ENCODE data around the gene ANKRD52.
"Not testable (repeated sequence)": the region's sequence is repeated elsewhere in the genome, so short reads cannot be mapped to it uniquely, and the experiment has no call there.

The ANKRD52 gene

DNA sequence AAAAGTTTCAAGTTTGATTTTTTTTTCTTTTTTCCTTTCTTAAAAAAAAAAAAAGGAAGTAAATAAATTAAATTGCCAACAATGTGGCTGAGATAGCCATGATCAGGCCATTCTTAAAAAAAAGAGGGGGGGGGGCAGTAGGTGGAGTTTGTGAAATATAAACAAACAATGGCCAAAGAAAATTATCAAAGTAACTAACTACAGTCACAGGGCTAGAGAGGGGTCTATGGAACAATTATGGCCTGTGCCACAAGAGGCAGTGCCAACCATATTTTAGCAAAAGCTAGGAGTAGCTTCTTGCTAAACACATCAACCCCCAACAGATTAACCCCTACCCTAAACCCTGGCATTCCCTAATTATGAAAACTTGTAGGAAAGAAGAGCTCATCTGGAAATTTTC, 52.7 kb downstream of the ANKRD52 start:
- DNase-seq: no peak

DNA sequence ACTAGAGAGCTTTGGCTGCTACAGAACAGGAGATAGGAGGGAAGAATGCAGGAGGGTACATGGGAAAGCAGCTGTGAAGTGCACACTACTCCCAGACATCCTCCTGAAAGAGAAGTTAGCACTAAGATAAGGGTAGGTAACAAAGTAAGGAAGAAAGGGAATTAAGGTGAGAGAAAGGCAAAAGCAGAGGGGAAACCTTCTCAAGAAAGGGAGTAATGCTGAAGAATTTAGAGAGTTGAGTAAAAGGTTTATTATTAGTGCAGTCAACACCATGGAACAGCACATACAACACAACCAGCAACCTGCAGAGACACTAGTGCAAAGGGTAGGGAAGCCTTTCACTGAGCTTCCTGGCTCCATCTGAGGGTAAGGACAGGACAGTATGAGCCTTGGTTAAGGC, 53.9 kb downstream of the ANKRD52 start:
- no peak for DNase-seq

DNA sequence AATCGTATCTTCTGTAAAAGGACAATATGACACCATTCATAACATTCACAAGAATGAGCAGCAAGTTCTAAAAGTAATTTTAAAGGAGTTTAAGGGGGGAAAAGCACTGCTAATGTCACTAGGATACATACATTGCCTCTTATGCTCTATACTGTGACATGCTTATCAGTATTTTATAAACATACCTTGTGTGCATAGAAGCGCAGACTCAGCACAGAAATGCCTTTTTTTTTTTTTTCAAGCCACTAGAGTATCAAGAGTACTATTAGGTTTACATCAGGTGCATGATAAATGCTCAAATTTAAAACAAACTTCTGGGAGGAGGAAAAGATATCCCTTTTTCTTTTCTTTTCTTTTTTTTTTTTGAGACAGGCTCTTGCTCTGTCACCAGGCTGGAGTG, 55.3 kb downstream of the ANKRD52 start:
- no peak for DNase-seq

DNA sequence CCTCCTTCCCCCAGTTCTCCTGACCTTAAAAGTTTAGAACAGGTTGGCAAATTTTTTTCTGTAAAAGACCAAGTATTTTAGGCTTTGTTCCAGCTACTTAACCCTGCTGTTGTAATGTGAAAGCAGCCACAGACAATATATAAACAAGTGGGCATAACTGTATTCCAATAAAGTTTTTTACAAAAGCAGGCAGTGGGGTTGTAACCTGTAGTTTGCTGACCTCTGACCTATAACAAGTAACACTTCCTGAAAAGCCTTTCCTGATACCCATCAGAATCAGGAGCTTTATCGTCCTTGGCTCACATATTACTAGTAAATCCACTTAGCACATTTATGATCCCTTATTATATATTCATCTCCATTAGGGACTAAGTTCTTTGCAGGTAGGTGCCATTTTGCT, 55.8 kb downstream of the ANKRD52 start:
- no peak for DNase-seq

DNA sequence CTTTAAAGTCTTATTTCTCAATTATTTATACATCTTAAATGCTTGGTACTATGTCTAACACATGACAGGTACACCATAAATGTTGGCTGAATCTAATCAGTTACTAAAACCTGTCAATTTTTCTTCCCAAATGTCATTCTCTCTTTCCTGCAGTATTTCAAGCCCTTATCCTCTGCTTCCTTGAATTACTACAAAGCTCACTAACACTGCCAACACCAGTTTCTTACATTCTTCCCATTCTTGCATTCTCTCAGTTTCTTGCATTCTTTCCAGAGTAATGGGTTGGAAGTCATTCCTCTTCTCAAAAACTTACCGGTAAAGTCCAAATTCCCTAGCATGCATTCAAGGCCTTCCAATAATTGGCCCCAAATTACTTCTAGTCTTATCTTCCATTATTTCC, 59.3 kb downstream of the ANKRD52 start:
- DNase-seq: no peak

DNA sequence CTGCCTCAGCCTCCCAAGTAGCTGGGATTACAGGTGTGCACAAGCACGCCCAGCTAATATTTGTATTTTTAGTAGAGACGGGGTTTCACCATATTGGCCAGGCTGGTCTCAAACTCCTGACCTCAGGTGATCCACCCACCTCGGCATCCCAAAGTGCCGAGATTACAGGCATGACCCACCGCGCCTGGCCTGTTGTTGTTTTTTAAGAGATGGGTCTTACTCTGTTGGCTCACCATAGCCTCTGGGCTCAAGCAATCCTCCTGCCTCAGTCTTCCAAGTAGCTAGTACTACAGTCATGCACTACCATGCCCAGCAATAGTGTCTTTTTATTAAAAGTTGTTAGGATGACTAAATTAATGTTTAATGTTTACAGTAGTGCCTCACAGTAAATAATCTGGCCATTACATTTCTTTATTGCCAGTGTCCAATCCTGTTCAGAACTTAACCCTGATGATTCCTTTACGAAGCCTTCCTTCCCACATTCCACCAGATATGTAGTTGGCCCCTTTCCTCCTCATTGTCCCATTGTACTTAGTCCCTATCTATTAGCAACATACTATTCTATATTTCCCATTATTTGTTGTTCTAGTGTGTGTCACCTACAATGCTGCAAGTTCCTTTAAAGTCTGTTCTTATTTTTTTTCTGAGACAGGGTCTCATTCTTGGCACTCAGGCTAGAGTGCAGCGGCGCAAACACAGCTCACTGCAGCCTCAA, 60.1 kb downstream of the ANKRD52 start:
- DNase-seq: no peak

DNA sequence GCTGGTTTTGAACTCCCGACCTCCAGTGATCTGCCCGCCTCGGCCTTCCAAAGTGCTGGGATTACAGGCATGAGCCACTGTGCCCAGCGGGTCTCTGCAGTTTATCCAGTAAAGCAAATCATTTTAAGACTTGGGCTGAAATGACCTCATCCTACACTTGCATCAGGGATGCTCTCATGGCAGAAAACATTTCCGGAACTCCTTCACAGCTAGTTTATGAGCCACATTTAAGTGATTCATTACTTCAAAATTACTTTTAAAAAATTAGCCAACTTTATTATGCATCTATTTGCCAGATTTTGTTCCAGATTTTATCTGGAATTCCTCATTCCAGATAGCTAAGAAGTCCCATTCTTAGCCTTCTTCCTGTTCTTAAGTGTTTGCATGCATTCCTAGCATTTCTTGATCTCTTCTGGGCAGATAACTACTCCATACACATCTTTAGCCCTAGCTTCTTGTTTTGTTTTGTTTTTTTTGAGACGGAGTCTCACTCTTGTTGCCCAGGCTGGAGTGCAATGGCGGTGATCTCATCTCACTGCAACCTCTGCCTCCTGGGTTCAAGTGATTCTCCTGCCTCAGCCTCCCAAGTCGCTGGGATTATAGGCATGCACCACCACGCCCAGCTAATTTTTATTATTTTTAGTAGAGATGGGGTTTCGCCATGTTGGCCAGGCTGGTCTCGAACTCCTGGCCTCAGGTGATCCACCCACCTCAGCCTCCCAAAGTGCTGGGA, 61.2 kb downstream of the ANKRD52 start:
- DNase-seq: not testable (repeated sequence)

DNA sequence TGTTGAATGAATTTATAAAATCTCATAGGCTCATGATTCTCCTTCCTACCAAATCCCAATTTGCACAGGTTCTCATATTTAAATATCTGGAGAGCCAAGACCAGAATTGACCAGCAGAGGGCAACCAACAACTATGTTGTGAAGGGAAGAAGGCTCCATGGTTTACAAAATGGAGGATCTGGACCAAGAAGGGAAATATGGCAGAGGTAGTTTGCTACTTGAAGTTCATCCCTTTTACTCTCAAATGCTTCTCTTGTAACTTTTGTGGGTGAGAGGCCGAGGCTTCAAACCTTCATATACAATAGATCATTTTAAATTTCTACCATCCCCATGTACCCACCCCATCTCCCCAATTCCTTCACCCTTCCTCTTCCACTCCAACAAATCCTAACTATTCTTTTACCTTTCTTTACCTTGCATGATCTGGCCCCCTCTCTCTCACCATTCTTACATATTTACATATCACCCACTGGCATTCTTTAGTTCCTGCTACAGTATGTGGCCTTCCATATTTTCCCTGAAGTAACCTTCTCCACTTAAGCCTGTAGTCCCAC, 65.1 kb downstream of the ANKRD52 start:
- DNase-seq: peak; percentile 67

DNA sequence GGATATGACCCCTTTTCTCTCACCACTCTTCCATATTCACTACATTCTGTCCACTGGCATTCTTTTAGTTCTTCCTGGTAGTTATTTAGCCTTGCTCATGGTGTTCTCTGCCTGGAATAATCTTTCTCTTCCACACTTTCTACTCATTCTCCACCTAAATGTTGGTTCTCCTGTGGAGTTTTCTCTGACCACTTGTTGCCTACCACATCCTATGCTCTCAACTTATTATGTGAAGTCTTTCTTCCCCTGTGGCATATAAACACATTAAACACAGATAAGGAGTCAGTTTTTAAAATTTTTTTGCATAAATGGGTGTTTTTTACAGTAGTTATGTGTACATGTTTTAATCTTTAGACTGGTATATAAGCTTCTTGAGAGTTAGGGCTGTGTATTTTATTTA, 65.6 kb downstream of the ANKRD52 start:
- DNase-seq: no peak

DNA sequence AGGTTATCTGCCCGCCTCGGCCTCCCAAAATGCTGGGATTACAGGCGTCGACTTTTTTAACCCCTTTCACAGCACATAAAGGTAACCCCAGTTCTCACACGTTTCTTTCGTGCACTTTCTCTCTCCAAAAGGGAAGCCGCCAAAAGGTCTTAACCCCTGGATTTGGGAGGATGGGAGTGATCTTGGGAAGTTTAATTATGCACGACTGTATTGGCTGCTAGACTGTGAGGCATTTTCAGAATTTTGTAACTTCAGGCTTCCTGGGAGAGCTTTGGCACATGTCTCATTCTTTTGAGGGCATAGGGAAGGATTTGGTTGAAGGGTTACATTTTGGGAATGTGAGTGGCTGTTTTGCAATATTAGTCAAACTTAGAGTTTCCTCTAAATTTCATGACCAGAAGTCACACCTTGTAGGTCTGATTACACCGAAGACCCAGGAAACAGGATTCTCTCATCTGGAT, 67.5 kb downstream of the ANKRD52 start:
- no peak for DNase-seq

DNA sequence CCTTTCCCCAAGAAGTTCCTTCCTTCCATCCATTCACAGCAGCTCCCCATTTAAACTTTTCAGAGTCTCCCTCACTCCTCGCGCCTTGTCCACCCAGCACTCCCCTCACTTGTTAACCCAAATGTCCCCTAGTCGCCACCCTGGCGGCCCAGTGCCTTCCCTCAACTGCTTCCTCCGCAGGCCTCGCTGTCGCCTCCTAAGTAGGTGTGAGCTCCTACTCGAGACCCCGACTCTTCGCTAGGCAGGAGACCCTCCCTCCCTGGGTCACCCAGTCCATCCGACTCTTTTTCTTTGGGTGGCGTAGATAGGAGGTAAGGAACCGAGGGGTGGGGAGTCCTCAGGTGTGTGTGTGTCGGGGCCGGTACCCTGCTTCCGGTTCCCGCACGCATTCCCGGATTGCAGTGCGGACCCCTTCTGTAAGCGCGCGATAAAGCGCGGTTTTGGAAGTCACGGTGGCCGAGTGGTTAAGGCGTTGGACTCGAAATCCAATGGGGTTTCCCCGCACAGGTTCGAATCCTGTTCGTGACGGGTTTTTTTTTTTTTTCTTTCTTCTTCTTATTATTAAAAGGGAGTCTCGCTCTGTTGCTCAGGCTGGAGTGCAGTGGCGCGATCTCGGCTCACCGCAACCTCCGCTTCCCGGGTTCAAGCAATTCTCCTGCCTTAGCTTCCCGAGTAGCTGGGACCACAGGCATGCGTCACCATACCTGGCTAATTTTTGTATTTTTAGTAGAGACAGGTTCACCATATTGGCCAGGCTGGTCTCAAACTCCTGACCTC, 68.1 kb downstream of the ANKRD52 start:
- DNase-seq: peak; percentile 79

DNA sequence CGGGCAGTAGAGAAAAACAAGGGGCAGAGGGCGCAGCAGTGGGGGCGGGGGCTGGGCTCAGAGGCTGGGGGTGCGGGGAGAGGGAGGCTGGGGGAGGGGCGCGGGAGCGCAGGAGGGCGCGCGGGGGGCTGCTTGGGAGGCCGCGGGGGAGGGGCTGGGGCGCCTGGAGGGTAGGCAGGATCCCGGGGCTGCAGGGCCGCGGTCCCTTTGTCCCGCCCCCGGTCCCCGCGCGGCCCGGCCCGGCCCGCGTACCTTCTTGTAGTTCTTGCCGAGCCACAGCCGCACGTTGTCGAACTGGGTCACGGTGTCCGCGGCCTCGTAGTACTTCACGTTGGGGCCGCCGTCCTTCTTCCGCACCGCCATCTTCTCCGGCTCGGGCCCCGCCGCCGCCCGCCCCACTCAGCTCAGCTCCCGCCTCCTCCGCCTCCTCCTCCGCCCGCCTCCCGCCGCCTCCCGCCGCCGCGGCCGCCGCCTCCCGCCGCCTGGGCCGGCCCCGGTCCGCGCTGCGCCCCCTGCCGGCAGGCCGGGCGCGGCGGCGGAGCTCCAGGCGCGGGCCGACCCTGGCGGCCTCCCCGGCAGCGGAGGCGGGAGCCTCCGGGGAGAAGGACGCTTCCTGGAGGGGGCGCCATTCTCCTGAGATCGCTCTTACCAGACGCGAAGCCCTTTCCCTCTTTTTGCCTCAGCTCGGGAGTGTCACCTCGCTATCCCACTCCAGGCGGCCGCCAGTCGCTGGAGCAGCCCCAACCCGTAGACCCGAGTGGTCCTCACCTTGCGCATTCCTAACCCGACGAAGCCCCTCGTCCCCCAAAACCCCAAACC, 68.9 kb downstream of the ANKRD52 start, which contains the start of gene SMARCC2:
Gene SMARCC2 (minus strand): TSS at position 385 of the 819 bp plus-strand sequence. CDS start 22 bp downstream, at position 363.
- peak; percentile 86 for DNase-seq

DNA sequence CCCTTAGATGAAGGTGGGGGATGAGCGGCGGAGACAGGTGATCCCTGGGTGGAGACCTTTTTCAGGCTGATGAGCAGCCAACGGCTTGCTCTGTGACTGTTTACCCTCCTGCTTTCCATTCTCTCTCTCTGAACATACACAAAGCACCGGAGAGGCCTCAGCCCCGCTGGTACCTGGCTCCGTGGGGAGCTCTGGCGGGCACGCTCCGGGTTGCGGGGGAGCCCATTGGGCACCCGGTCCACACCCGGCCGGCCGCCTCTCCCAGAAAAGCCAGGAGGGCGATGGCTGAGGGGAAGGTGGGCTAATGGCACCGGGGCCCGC, 69.4 kb downstream of the ANKRD52 start:
- DNase-seq: no peak

DNA sequence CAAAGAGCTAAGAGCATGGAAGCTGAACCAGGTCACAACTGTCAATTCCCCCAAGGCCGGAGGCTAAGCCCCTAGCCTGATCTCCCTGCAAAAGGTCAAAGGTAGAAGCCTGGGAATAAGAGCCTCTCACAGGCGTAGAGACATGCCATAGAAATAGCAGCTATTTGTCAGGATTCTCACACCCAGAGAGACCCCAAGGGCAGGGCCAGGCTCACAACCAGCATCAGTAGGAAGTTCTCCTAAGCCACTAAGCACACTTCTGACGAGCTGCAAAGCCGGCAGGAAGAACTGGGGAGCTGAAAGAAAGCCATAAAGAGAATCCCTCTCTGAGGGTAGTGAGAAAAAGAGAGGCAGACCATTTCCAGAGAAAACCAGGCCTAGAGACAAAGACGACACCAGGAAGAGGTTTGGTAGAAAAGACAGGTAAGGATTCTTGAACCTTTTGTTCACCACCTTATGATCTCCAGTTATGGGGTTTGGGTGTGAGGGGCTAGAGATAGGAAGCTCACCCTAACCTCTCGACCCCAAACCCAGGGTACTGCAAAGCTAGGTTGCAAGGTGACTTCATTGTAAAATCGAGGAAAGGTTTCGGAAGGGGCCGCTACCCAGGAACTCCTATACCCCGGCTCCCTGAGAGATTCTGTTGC, 69.9 kb downstream of the ANKRD52 start:
- no peak for DNase-seq
